NB4 (cell line): ENCODE results near the gene FAM3B.

Experiments
- MYC ChIP-seq: IDR thresholded peaks from 2 replicates; pipeline ENCODE4 v1.6.1; 2011; ENCODE audit warnings: low read depth, low read length
- POLR2A ChIP-seq: IDR thresholded peaks from 2 replicates; pipeline ENCODE4 v1.6.1; 2011; ENCODE audit warnings: mild to moderate bottlenecking; ENCODE audit not compliant: insufficient read length; ENCODE audit errors: extremely low read depth
- TF ChIP-seq, protein P1 (sequence below): IDR thresholded peaks from one replicate; pipeline ENCODE4 v1.5.1; 2012; ENCODE audit warnings: low read depth, low read length
- TF ChIP-seq, protein P2 (sequence below): IDR thresholded peaks from 2 replicates; pipeline ENCODE4 v1.6.1; 2011; ENCODE audit warnings: low read depth, low read length

GRCh38 chr21:41344146-41344545, 27.5 kb downstream of the FAM3B start:
- TF ChIP-seq, protein P1, sequence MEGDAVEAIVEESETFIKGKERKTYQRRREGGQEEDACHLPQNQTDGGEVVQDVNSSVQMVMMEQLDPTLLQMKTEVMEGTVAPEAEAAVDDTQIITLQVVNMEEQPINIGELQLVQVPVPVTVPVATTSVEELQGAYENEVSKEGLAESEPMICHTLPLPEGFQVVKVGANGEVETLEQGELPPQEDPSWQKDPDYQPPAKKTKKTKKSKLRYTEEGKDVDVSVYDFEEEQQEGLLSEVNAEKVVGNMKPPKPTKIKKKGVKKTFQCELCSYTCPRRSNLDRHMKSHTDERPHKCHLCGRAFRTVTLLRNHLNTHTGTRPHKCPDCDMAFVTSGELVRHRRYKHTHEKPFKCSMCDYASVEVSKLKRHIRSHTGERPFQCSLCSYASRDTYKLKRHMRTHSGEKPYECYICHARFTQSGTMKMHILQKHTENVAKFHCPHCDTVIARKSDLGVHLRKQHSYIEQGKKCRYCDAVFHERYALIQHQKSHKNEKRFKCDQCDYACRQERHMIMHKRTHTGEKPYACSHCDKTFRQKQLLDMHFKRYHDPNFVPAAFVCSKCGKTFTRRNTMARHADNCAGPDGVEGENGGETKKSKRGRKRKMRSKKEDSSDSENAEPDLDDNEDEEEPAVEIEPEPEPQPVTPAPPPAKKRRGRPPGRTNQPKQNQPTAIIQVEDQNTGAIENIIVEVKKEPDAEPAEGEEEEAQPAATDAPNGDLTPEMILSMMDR, result no peak
- TF ChIP-seq POLR2A, result no peak
- TF ChIP-seq, protein P2, sequence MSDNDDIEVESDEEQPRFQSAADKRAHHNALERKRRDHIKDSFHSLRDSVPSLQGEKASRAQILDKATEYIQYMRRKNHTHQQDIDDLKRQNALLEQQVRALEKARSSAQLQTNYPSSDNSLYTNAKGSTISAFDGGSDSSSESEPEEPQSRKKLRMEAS, result no peak
- TF ChIP-seq MYC, result no peak
